Measurements from ENCODE around the gene GKN1.

The GKN1 gene, protein sequence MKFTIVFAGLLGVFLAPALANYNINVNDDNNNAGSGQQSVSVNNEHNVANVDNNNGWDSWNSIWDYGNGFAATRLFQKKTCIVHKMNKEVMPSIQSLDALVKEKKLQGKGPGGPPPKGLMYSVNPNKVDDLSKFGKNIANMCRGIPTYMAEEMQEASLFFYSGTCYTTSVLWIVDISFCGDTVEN

DNA sequence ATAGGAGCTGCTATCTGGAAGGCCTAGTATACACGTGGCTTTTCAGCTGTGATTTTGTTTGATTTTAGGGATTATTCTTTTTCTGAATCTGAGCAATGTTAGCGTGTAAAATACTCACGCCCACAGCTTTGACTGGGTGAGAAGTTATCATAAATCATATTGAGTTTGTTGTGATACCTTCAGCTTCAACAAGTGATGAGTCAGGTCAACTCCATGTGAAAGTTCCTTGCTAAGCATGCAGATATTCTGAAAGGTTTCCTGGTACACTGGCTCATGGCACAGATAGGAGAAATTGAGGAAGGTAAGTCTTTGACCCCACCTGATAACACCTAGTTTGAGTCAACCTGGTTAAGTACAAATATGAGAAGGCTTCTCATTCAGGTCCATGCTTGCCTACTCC, at the start of gene GKN1:
Gene GKN1 (plus strand): TSS at position 386 of the 400 bp plus-strand sequence. CDS start 42 bp downstream, outside the sequence.
- DNase-seq (ENCODE audit: low spot score) = no peak
- TF ChIP-seq, protein P1, sequence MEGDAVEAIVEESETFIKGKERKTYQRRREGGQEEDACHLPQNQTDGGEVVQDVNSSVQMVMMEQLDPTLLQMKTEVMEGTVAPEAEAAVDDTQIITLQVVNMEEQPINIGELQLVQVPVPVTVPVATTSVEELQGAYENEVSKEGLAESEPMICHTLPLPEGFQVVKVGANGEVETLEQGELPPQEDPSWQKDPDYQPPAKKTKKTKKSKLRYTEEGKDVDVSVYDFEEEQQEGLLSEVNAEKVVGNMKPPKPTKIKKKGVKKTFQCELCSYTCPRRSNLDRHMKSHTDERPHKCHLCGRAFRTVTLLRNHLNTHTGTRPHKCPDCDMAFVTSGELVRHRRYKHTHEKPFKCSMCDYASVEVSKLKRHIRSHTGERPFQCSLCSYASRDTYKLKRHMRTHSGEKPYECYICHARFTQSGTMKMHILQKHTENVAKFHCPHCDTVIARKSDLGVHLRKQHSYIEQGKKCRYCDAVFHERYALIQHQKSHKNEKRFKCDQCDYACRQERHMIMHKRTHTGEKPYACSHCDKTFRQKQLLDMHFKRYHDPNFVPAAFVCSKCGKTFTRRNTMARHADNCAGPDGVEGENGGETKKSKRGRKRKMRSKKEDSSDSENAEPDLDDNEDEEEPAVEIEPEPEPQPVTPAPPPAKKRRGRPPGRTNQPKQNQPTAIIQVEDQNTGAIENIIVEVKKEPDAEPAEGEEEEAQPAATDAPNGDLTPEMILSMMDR (IDR thresholded peaks at IDR 0.05; ENCODE audit: extremely low read depth, insufficient read depth, missing control alignments) = no peak
- in situ Hi-C loops (cut with MboI; ENCODE audit: low pct_unique_long_range_greater_than_20kb, low sequenced_read_pairs, unreplicated experiment) = no loop called here

DNA sequence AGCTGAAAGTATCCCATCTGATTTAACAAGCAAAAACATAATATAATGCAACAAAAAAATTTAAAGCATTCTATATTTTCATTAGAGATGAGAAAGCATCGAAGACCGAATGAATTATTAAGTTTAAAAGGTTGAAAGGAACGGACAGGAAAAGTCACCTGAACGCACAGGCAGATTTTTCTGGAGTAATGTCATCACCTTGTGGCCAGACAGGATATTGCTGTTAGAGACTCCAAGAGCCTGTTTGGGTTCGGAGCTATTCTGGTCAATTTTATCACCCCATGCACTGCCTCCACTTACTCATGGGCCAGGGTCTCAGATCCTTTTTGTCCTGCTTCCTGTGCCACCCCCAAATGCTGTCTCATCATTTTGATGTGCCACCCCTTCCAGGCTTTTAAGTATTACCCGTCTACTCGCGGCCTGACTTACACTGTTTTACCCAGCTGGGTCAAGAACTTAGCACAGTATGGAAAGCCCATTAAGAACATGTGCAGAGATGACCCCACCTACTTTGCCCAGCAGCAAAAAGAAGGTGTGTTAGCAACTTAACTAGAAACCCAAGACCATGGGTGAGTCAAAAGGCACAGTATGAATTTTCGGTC, 49.0 kb upstream of the GKN1 start:
- in situ Hi-C loops (cut with MboI; ENCODE audit: low pct_unique_long_range_greater_than_20kb, low sequenced_read_pairs, unreplicated experiment) = no loop called here
- TF ChIP-seq, protein P1 (IDR thresholded peaks at IDR 0.05; ENCODE audit: extremely low read depth, insufficient read depth, missing control alignments) = peak; percentile 80
- DNase-seq (ENCODE audit: low spot score) = peak; percentile 60

DNA sequence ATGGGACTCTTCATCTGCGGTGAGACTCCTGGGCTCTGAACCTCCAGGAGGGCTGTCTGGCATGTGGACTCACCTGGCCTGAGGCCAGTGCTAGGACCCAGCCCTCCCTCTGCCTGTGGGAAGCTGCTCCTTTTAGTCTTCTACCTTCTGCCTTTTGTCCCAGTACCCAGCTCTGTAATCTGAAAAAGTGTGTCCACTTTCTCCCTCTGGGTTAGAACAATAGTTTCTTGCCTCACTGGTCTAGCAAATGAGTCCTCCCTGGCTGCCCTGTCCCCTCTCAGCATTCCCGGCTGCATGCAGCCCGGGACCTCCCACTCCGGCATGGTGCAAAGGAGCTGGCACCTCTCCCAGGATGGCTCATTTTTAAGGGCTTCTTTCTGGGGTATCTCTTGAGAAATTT, 47.6 kb upstream of the GKN1 start:
- TF ChIP-seq, protein P1 (IDR thresholded peaks at IDR 0.05; ENCODE audit: extremely low read depth, insufficient read depth, missing control alignments) = no peak
- DNase-seq (ENCODE audit: low spot score) = no peak
- in situ Hi-C loops (cut with MboI; ENCODE audit: low pct_unique_long_range_greater_than_20kb, low sequenced_read_pairs, unreplicated experiment) = no loop called here

DNA sequence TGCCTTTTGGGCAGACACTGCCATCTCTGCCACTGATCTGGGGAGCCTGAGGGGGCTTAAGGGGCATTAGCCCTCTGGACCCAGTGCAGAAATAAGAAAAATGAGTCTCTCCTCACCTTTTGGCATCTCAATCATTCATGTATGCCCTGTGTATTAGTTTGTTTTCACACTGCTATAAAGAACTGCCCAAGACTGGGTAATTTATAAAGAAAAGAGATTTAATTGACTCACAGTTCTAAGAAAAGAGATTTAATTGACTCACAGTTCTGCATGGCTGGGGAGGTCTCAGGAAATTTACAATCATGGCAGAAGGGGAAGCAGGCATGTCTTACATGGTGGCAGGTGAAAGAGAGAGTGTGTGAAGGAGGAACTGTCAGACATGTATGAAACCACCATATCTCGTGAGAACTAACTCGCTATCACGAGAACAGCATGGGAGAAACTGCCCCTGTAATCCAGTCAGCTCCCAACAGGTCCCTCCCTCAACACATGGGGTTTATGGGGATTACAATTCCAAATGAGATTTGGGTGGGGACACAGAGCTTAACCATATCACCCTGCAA, 43.2 kb upstream of the GKN1 start:
- DNase-seq (ENCODE audit: low spot score) = no peak
- in situ Hi-C loops (cut with MboI; ENCODE audit: low pct_unique_long_range_greater_than_20kb, low sequenced_read_pairs, unreplicated experiment) = no loop called here
- TF ChIP-seq, protein P1 (IDR thresholded peaks at IDR 0.05; ENCODE audit: extremely low read depth, insufficient read depth, missing control alignments) = no peak

DNA sequence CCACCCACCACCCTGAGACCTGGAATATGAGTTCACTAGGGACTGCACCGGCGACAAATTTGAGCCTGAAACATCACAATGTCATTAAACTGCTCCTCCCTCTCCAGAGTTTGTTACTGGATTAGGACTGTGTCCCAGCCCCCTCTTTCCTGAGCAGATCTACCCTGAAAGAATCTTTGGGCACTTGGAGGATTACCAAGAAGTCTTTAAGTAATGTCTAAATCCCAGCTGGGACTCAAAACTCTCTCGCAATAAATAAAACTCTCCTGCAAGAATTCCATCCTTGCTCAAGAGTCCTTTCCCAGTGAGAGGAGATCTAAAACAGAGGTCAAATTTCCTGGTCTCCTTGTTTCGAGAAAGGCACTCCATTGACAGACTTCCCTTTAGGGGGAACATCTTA, 42.6 kb upstream of the GKN1 start:
- in situ Hi-C loops (cut with MboI; ENCODE audit: low pct_unique_long_range_greater_than_20kb, low sequenced_read_pairs, unreplicated experiment) = no loop called here
- DNase-seq (ENCODE audit: low spot score) = no peak
- TF ChIP-seq, protein P1 (IDR thresholded peaks at IDR 0.05; ENCODE audit: extremely low read depth, insufficient read depth, missing control alignments) = no peak

DNA sequence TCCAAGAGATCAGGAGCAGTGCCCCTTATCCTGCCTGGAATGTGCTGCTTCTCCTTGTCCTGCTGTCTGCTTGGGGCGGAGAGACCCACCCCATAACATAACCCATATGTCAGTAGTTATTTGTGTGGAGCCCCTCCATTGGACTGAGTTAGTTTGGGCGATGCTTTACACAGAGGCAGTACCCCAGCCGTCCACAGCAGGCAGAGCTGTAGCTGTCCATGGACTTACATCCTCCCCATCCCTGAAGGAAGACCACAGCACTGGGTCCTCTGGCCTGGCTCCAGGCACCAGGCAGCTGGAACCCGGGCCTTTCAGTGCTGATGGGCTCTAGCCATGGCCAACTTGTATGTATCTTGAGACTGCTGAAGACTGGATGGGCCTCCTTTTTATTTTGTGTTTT, 42.0 kb upstream of the GKN1 start:
- no peak for DNase-seq (ENCODE audit: low spot score)
- TF ChIP-seq, protein P1 (IDR thresholded peaks at IDR 0.05; ENCODE audit: extremely low read depth, insufficient read depth, missing control alignments) = no peak
- in situ Hi-C loops (cut with MboI; ENCODE audit: low pct_unique_long_range_greater_than_20kb, low sequenced_read_pairs, unreplicated experiment) = no loop called here
